Measurements from ENCODE around the gene HECW1. TPM values are rescaled to one million over a fixed set of nuclear protein-coding genes. Genes with fewer than 3 reads are reported as not detected.

The HECW1 gene
- total RNA-seq, 4 donors from 2014 or later = 0.83 to 3.9 (median 2.7) TPM; not detected in 1

DNA sequence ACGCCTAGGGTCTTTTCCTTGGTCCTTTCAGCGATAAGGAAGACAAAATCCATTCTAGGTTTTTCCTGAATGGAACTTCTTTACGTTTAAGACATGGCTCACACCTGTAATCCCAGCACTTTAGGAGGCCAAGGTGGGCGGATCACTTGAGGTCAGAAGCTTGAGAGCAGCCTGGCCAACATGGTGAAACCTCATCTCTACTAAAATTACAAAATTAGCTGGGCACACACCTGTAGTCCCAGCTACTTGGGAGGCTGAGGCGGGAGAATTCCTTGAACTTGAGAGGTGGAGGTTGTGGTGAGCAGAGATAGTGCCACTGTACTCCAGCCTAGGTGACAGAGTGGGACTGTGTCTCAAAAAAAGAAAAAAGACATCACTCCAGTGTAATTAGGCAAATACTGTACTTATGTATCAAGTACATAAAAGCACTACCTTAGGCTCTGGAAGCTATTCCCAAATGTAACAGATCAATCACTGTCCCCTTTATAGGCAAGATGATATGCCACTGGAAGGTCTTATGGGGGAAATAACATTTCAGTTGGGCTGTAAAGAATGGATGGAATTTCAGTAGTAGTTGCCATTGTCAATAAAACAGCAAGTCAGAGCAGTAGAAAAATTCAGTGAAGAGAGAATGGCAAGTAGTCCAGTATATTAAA is 476.2 kb downstream of the HECW1 start:
- Histone ChIP-seq H3K27ac (peak overlapping the region in 3 of 4 donors; percentile 18 to 40 (median 22)), H3K4me1 (peaks cover 0 to 56% (median 14%) of the 10 kb centered on the region in 4 donors), H3K9me3 (no peaks in the 10 kb centered on the region), H3K4me3 (no peak overlapping the region), H3K27me3 (no peaks in the 10 kb centered on the region), H3K36me3 (no peaks in the 10 kb centered on the region)
- no peak for DNase-seq
- TF ChIP-seq CTCF (IDR thresholded peaks at IDR 0.05) = no peak
- TF ChIP-seq POLR2A (IDR thresholded peaks at IDR 0.05) = no peak

- peak overlapping the region in 3 of 4 donors; percentile 22 to 40 (median 25) for H3K27ac ChIP-seq
- no peaks in the 10 kb centered on the region for H3K27me3 ChIP-seq
Observed at GRCh38 chr7:43589133-43589478, 476.7 kb downstream of the HECW1 start.

DNA sequence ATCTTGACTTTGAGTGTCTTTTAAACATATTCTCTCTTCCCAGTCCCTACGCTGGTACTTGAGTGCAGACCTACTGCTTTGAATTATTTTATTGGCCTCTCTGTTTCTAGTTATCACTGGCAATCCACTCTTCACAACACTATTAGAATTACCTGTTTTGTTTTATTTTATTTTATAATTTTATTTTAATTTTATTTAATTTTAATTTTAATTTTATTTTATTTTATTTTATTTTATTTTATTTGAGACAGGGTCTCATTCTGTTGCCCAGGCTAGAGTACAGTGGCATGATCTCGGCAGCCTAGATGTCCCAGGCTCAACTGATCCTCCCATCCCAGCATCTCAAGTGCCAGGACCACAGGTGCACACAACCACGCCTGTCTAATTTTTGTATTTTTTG is 477.3 kb downstream of the HECW1 start:
- Histone ChIP-seq H3K9me3 (no peaks in the 10 kb centered on the region), H3K27me3 (no peaks in the 10 kb centered on the region), H3K4me3 (no peak overlapping the region), H3K4me1 (peaks cover 0 to 50% (median 14%) of the 10 kb centered on the region in 4 donors), H3K36me3 (no peaks in the 10 kb centered on the region), H3K27ac (peak overlapping the region in 3 of 4 donors; percentile 20 to 40 (median 25))
- DNase-seq = no peak
- TF ChIP-seq POLR2A (IDR thresholded peaks at IDR 0.05) (no peak), CTCF (IDR thresholded peaks at IDR 0.05) (no peak)

More at GRCh38 chr7:43589133-43589478, 476.7 kb downstream of the HECW1 start:
- Histone ChIP-seq H3K4me3 (no peak overlapping the region), H3K9me3 (no peaks in the 10 kb centered on the region), H3K36me3 (no peaks in the 10 kb centered on the region), H3K4me1 (peaks cover 0 to 56% (median 14%) of the 10 kb centered on the region in 4 donors)
- TF ChIP-seq CTCF (IDR thresholded peaks at IDR 0.05) (no peak), POLR2A (IDR thresholded peaks at IDR 0.05) (no peak)
- DNase-seq = no peak

DNA sequence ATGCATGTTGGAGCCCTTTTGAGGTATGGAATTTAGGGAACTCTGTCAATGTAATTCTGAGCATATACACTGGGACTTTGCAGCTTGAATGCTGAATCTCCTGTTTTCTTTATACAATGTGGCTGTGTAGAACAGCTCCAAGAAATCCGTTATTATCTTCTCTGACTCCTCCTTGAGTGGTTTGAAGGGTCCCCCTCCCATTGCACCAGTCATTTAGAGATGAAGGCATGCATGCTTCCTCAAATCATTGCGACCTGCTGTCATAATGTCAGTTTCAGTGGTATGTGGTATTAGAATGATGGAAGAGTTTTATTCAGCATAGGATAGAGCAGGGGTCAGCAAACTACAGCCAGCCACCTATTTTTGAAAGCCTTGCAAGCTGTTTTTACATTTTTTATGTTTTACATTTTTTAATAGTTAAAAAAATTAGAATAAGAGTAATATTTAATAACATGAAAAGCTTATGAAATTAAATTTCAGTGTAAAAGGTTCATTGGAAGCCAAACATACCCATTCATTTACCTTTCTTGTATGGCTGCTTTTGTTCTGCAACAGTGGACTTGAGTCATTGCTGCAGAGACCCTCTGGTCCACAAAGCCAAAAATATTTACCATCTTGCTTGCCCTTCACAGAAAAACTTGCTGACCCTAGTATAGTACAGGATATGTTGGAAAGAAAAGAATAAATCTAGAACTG is 478.6 kb downstream of the HECW1 start:
- no peak for DNase-seq
- no peaks in the 10 kb centered on the region for H3K27me3 ChIP-seq
- no peak for TF ChIP-seq POLR2A (IDR thresholded peaks at IDR 0.05)
- TF ChIP-seq CTCF (IDR thresholded peaks at IDR 0.05) = no peak

DNA sequence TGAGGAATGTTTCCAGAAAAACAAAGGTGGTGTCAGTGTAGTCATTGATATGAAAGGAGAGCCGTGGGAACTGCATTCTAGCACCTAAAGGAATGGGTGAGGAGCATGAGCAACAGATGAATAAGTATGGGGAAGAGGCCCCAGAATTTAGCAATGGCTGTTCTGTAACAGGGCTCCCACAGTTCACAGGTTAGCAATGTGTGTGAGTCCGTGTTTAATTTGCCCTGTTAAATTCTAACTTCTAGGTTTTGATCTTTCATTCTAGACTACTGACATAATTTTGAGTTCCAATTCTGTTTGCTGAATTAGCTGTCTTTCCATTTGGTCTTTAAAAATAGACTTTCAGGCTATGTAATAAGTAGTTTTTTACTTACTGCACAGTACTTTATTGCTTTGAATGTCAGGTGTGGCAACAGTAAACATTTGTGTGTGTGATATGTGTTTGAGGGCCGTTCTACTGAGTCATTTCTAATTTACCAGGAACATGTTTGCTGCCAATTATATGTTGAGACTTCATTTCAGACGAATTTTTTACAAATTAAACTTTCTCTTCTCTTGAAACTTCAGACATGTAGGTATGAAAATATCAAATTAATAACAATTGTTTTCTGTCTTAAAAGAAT is 479.2 kb downstream of the HECW1 start:
- Histone ChIP-seq H3K4me3 (no peak overlapping the region), H3K4me1 (peaks cover 0 to 37% (median 14%) of the 10 kb centered on the region in 4 donors), H3K27ac (peak overlapping the region in 3 of 4 donors; percentile 3 to 31 (median 24)), H3K9me3 (no peaks in the 10 kb centered on the region), H3K36me3 (no peaks in the 10 kb centered on the region), H3K27me3 (no peaks in the 10 kb centered on the region)
- DNase-seq = no peak
- no peak for TF ChIP-seq CTCF (IDR thresholded peaks at IDR 0.05)
- no peak for TF ChIP-seq POLR2A (IDR thresholded peaks at IDR 0.05)

More for the DNA sequence above, 478.6 kb downstream of the HECW1 start:
- Histone ChIP-seq H3K4me3 (no peak overlapping the region), H3K9me3 (no peaks in the 10 kb centered on the region), H3K27ac (peak overlapping the region in 2 of 4 donors; percentile 3 to 31), H3K4me1 (peaks cover 0 to 37% (median 14%) of the 10 kb centered on the region in 4 donors), H3K36me3 (no peaks in the 10 kb centered on the region)
